Activated naive CD8-positive, alpha-beta T cell treated with anti-CD3 and anti-CD28 coated beads, Interleukin-2, amount 50 U/mL, for 24 hours (primary cell): ENCODE measurements around the gene ABHD16A.

Source experiments
- ATAC-seq: fragments of 150-1000 bp; cut with Tn5 transposase; one replicate; pipeline ENCODE4 v1.10.0; 2021
- DNase-seq: peaks from one replicate; pipeline ENCODE4 v3.0.0; 2021
- H3K27ac Mint-ChIP-seq: one replicate; pipeline ENCODE4 v1.8.0; 2021; ENCODE audit warnings: mild to moderate bottlenecking, mixed read lengths
- H3K27me3 Mint-ChIP-seq: one replicate; pipeline ENCODE4 v1.8.0; 2021; ENCODE audit warnings: mixed read lengths
- H3K36me3 Mint-ChIP-seq: one replicate; pipeline ENCODE4 v1.8.0; 2021; ENCODE audit warnings: low read depth, mixed read lengths
- H3K4me1 Mint-ChIP-seq: one replicate; pipeline ENCODE4 v1.8.0; 2021; ENCODE audit warnings: mixed read lengths
- H3K4me3 Mint-ChIP-seq: one replicate; pipeline ENCODE4 v1.8.0; 2021; ENCODE audit warnings: mild to moderate bottlenecking, moderate library complexity, mixed read lengths
- H3K9me3 Mint-ChIP-seq: one replicate; pipeline ENCODE4 v1.8.0; 2021; ENCODE audit warnings: mixed read lengths

Gene ABHD16A

GRCh38 chr6:31691564-31692108 is 11.5 kb downstream of the ABHD16A start:
- H3K9me3 Mint-ChIP-seq, result no peaks in the 10 kb centered on the region
- H3K36me3 Mint-ChIP-seq, result peaks cover 19% of the 10 kb centered on the region
- H3K4me3 Mint-ChIP-seq, result no peak overlapping the region
- H3K27me3 Mint-ChIP-seq, result no peaks in the 10 kb centered on the region
- no peak for ATAC-seq
- no peak overlapping the region for H3K27ac Mint-ChIP-seq
- no peak for DNase-seq
- H3K4me1 Mint-ChIP-seq, result peaks cover 10% of the 10 kb centered on the region

- no peaks in the 10 kb centered on the region for H3K27me3 Mint-ChIP-seq
- H3K4me3 Mint-ChIP-seq, result no peak overlapping the region
- peaks cover 18% of the 10 kb centered on the region for H3K36me3 Mint-ChIP-seq
- no peak for ATAC-seq
- no peaks in the 10 kb centered on the region for H3K9me3 Mint-ChIP-seq
- H3K27ac Mint-ChIP-seq, result no peak overlapping the region
- DNase-seq, result no peak
- H3K4me1 Mint-ChIP-seq, result peaks cover 10% of the 10 kb centered on the region
Observed at GRCh38 chr6:31691078-31691463, 12.1 kb downstream of the ABHD16A start.

GRCh38 chr6:31690231-31691077 is 12.7 kb downstream of the ABHD16A start:
- DNase-seq, result no peak
- peaks cover 10% of the 10 kb centered on the region for H3K4me1 Mint-ChIP-seq
- no peaks in the 10 kb centered on the region for H3K9me3 Mint-ChIP-seq
- H3K27me3 Mint-ChIP-seq, result no peaks in the 10 kb centered on the region
- ATAC-seq, result peak; percentile 44
- H3K4me3 Mint-ChIP-seq, result no peak overlapping the region
- H3K27ac Mint-ChIP-seq, result peak overlapping the region; percentile 59
- peaks cover 15% of the 10 kb centered on the region for H3K36me3 Mint-ChIP-seq

- ATAC-seq, result no peak
- Mint-ChIP-seq H3K4me1 (peaks cover 10% of the 10 kb centered on the region), H3K27ac (peak overlapping the region; percentile 59), H3K27me3 (no peaks in the 10 kb centered on the region), H3K4me3 (no peak overlapping the region), H3K9me3 (no peaks in the 10 kb centered on the region), H3K36me3 (peaks cover 11% of the 10 kb centered on the region)
- no peak for DNase-seq
Observed at GRCh38 chr6:31689249-31690110, 13.6 kb downstream of the ABHD16A start.

- Mint-ChIP-seq H3K36me3 (peaks cover 11% of the 10 kb centered on the region), H3K27ac (no peak overlapping the region), H3K4me3 (no peak overlapping the region), H3K27me3 (no peaks in the 10 kb centered on the region), H3K4me1 (peaks cover 10% of the 10 kb centered on the region), H3K9me3 (no peaks in the 10 kb centered on the region)
- no peak for DNase-seq
- no peak for ATAC-seq
Observed at GRCh38 chr6:31687860-31688693, 15.0 kb downstream of the ABHD16A start.

- no peak overlapping the region for H3K27ac Mint-ChIP-seq
- no peak for ATAC-seq
Observed at GRCh38 chr6:31687321-31687720, 15.8 kb downstream of the ABHD16A start.

GRCh38 chr6:31686483-31686882 is 16.6 kb downstream of the ABHD16A start:
- peak overlapping the region; percentile 2 for H3K27ac Mint-ChIP-seq
- H3K4me3 Mint-ChIP-seq, result no peak overlapping the region
- no peaks in the 10 kb centered on the region for H3K9me3 Mint-ChIP-seq
- peaks cover 11% of the 10 kb centered on the region for H3K36me3 Mint-ChIP-seq
- H3K27me3 Mint-ChIP-seq, result no peaks in the 10 kb centered on the region
- H3K4me1 Mint-ChIP-seq, result peaks cover 15% of the 10 kb centered on the region
- DNase-seq, result no peak
- ATAC-seq, result no peak

More at GRCh38 chr6:31687321-31687720, 15.8 kb downstream of the ABHD16A start:
- Mint-ChIP-seq H3K36me3 (peaks cover 11% of the 10 kb centered on the region), H3K27me3 (no peaks in the 10 kb centered on the region), H3K9me3 (no peaks in the 10 kb centered on the region), H3K4me3 (no peak overlapping the region), H3K4me1 (peaks cover 10% of the 10 kb centered on the region)
- no peak for DNase-seq

- no peaks in the 10 kb centered on the region for H3K27me3 Mint-ChIP-seq
- H3K4me3 Mint-ChIP-seq, result no peak overlapping the region
- H3K4me1 Mint-ChIP-seq, result peaks cover 21% of the 10 kb centered on the region
- peaks cover 11% of the 10 kb centered on the region for H3K36me3 Mint-ChIP-seq
- H3K9me3 Mint-ChIP-seq, result no peaks in the 10 kb centered on the region
- DNase-seq (no peak), ATAC-seq (no peak)
- no peak overlapping the region for H3K27ac Mint-ChIP-seq
Observed at GRCh38 chr6:31683591-31683990, 19.5 kb downstream of the ABHD16A start.

- Mint-ChIP-seq H3K9me3 (no peaks in the 10 kb centered on the region), H3K36me3 (peaks cover under 1% of the 10 kb centered on the region), H3K27me3 (no peaks in the 10 kb centered on the region), H3K27ac (peak overlapping the region; percentile 29), H3K4me1 (peaks cover 21% of the 10 kb centered on the region), H3K4me3 (peak overlapping the region; percentile 77)
- DNase-seq, result peak; percentile 55
- peak; percentile 73 for ATAC-seq
Observed at GRCh38 chr6:31681135-31681671, 21.9 kb downstream of the ABHD16A start.

- Mint-ChIP-seq H3K27ac (peak within 1 kb of the TSS; percentile 63), H3K4me3 (peak within 1 kb of the TSS; percentile 77), H3K9me3 (no peaks in the 10 kb centered on the region), H3K4me1 (peaks cover 21% of the 10 kb centered on the region), H3K36me3 (no peaks in the 10 kb centered on the region), H3K27me3 (no peaks in the 10 kb centered on the region)
- ATAC-seq, result peak; percentile 48
- DNase-seq, result peak; percentile 70
Observed at GRCh38 chr6:31680226-31681134, 22.6 kb downstream of the ABHD16A start, which contains the start of gene LY6G5C. TSS of gene LY6G5C (minus strand) at chr6:31681067. CDS start at chr6:31680373, 694 bp downstream.

GRCh38 chr6:31677955-31678354 is 25.2 kb downstream of the ABHD16A start:
- no peaks in the 10 kb centered on the region for H3K9me3 Mint-ChIP-seq
- H3K27ac Mint-ChIP-seq, result no peak overlapping the region
- no peaks in the 10 kb centered on the region for H3K27me3 Mint-ChIP-seq
- peaks cover 8% of the 10 kb centered on the region for H3K36me3 Mint-ChIP-seq
- DNase-seq (no peak), ATAC-seq (no peak)
- no peak overlapping the region for H3K4me3 Mint-ChIP-seq
- peaks cover 21% of the 10 kb centered on the region for H3K4me1 Mint-ChIP-seq

- Mint-ChIP-seq H3K4me1 (peaks cover 20% of the 10 kb centered on the region), H3K27me3 (no peaks in the 10 kb centered on the region), H3K4me3 (no peak overlapping the region), H3K27ac (no peak overlapping the region), H3K36me3 (peaks cover 15% of the 10 kb centered on the region), H3K9me3 (no peaks in the 10 kb centered on the region)
- no peak for DNase-seq
- no peak for ATAC-seq
Observed at GRCh38 chr6:31676904-31677303, 26.2 kb downstream of the ABHD16A start.

GRCh38 chr6:31676322-31676903 is 26.7 kb downstream of the ABHD16A start:
- no peaks in the 10 kb centered on the region for H3K9me3 Mint-ChIP-seq
- peaks cover 18% of the 10 kb centered on the region for H3K36me3 Mint-ChIP-seq
- H3K27ac Mint-ChIP-seq, result no peak overlapping the region

More at GRCh38 chr6:31676322-31676903, 26.7 kb downstream of the ABHD16A start:
- Mint-ChIP-seq H3K4me1 (peaks cover 15% of the 10 kb centered on the region), H3K4me3 (no peak overlapping the region), H3K27me3 (no peaks in the 10 kb centered on the region)
- ATAC-seq (no peak), DNase-seq (no peak)
